Frontal cortex (tissue), 4 donors: ENCODE data around the gene TTF1. TPM values are rescaled to one million over a fixed set of nuclear protein-coding genes. Genes with fewer than 3 reads are reported as not detected.

ENCODE experiments used
- DNase-seq, 2 donors: peaks; one replicate each; pipeline ENCODE4 v3.0.0; 2012; ENCODE audit warnings: low spot score in 2 of 2
- FAIRE-seq: peaks from 2 replicates; lab custom pipeline; 2012; peaks lifted over from hg19 to GRCh38; lab: Jason Lieb, UNC
- total RNA-seq: library from RNA; depleted of rRNA; stranded (reverse); fragments of >200 nt; gene quantifications from one replicate; pipeline ENCODE4 v1.2.3, GENCODE V29; 2014
- donor health status: control.
- donor health status: control.
- donor health status: control.

The TTF1 gene
- total RNA-seq, 1 donor from 2014 or later: 17.1 TPM

- FAIRE-seq (no peak), DNase-seq (peak in 1 of 2 donors; percentile 30)
These were observed 34.2 kb downstream of the TTF1 start for GRCh38 chr9:132372177-132373095.

- DNase-seq (no peak), FAIRE-seq (no peak)
These were observed 36.0 kb downstream of the TTF1 start for GRCh38 chr9:132370592-132370991.

DNA sequence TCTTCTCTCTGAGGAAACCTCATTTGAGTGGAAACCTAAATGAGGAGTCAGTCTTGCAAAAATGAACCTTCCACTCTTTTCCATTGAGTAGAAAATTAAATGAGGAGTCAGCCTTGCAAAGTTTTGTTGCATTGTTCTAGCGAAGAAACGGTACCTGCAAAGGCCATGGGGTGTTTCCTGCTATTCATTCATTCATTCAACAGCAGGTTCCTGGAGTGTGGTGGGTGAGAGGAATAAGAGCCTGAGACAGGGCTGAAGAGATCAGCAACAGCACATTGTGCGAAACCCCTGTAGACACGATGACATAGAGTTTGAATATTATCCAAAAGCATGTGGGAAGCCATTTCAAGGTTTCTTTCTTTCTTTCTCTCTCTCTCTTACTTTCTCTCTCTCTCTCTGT lies 37.2 kb downstream of the TTF1 start:
- FAIRE-seq (no peak), DNase-seq (no peak)

DNA sequence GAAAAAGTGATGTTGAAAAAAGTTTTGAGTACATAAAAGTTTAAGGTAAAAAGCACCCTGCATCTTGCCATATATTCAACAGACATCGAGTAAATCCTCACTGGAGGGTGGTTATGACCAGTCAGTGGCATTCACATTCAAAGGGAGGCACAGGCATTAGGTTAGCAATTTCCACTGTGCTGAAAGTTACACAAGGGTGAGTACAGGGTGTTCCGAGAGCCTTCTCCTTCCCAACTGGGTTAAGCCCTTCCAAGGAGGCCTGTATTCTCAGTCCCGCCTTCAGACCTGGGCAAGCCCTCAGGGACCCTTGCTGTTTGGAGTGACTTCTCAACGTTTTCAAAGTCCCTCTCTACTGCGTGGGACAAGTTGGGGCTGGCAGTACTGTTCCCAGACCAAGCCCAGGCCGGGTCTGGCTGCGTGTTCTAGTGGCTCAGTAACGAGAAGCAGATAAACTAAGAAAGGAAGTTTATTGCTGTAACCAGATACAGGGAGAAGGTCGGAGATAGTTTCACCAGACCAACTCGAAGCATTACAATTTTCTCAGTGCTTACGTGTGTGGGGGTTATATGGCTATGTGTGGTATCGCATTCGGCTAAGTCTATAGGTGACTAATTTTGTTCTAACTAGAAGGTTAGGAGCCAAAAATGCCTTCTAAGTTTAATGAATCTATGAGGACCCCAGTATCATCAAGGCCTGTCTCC lies 38.9 kb downstream of the TTF1 start:
- DNase-seq: no peak
- no peak for FAIRE-seq

GRCh38 chr9:132366481-132366880 lies 40.2 kb downstream of the TTF1 start:
- no peak for FAIRE-seq

DNA sequence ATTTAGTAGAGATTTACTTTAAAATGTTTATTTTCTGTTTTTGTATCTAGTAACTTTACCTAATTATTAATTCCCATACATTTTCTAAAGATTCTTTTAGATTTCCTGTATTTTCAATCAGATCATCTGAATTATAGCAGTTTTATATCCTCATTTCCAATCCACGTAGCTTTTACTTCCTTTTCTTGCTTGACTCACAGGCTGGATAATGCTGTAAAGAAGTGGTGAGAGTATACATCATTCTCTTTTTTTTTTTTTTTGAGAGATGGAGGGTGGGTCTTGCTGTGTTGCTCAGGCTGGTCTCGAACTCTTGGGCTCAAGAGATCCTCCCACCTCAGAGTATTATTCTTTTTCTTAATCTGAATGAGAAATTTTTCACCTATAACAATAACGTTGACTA lies 40.7 kb downstream of the TTF1 start:
- FAIRE-seq: no peak
- DNase-seq: no peak

More at GRCh38 chr9:132366481-132366880, 40.2 kb downstream of the TTF1 start:
- no peak for DNase-seq

GRCh38 chr9:132364068-132364467 lies 42.6 kb downstream of the TTF1 start:
- FAIRE-seq (no peak), DNase-seq (no peak)

GRCh38 chr9:132357764-132358163 lies 48.9 kb downstream of the TTF1 start:
- no peak for FAIRE-seq
- no peak for DNase-seq

DNA sequence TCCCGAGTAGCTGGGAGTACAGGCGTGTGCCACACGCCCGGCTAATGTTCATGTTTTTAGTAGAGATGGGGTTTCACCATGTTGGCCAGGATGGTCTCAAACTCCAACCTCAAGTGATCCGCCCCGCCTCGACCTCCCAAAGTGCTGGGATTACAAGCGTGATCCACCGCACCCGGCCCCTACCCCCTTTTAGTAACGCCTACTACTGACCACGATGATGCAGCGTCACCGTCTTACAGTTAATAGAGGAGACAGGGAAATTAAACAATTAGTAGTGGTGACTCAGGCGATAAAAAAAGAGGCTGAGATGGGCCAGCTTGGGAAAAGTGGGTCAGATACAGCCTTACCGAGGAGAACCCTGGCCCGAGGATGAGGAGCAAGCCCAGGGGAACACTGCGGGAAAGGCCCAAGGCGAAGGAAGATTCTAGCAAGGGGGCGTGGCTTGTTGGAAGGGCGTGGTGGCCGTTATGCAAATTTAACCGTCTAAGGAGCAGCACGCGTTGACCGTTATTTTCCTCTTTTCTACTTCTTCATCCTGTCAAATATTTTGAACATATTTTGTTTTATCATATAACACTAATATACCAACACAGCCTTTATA lies 50.2 kb downstream of the TTF1 start:
- FAIRE-seq (no peak), DNase-seq (no peak)

DNA sequence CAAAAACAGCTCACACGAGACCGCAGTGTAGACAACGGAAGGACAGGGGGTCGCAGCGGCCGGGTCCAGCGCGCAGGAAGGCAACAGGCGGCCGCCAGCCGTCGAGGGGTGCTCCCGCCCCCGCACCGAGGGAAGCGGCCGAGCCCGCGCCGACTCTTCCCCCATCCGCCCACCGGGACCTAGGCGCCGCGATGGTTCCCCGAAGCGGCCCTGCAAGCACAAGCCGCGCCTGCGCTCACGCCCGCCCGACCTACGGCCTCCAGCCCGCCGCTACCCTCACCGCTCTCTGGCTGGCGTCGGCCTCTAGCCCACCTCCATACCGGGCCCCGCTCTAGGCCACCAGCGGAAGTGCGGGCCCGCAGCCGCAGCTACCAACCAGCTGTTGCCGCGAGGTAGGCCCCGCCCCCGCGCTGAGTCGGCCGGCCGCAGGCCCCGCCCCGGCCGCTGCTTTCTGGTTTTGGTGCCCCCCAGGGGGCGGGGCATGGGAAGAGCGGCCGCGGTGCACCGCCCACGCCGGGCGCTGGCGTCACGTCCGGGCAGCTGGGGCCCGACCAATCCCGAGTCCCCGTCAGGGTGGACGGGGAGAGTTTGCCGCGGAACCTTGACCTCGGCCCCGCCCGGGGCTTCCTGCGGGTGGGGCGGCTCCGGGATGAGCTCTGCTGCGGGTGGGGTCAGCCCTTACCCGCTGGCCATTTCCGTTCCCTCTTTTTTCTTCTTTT lies 51.8 kb downstream of the TTF1 start, which contains the start of gene SETX:
Gene SETX, minus strand, starts transcription at position 350 of the 719 bp plus-strand sequence. CDS start 5,558 bp downstream, outside the sequence.
- no peak for FAIRE-seq
- peak; percentile 98 to 99 for DNase-seq

DNA sequence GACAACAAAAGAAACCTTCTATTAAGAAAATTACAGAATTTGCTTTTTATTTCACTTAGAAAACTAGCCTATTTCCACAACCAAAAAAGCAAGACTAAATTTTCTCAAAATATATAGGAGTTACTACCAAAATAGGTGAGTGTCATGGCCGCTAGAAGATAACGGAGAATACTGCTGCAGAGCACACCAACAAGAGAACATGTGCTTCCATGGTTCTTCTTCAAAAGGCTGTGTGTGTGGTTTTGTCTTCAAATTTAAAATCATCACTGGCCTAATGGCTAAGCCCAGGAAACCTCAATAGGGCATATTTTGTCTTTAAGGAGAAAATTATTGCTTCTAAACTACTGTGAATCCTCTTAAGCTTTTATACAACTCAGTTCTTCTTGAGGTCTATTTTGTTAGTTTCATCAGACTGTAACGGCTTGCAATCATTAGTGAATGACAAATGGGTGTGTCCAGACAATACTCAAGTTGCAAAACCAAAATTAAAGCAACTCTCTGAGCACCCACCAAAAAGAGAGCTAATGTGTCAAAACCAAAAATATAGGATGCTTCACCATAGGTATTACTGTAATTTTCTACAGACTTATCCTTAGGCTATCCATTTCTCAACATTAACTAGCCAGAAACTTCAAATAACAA lies 55.1 kb downstream of the TTF1 start:
- no peak for DNase-seq
- FAIRE-seq: no peak

DNA sequence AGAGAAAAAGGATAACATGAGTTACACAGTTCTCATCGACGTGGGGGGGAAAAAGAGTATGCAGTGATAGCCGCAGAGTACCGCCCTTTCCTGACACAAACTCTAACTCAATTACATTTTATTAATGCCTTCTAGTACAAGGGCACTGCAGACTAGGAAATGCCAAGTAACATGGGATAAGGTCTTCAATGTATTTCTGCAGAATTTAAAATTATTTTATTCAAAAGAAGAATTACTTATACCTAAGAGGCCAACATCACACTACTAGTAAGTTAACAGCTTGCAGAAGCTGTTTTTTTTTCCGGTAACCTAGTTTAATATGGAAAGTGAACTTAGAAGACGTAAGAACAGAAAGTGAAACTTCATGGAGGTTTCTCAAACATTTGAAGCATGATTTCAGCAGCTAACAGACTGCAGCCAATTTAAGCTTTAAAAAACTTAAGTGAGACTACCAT lies 55.8 kb downstream of the TTF1 start:
- no peak for FAIRE-seq

DNA sequence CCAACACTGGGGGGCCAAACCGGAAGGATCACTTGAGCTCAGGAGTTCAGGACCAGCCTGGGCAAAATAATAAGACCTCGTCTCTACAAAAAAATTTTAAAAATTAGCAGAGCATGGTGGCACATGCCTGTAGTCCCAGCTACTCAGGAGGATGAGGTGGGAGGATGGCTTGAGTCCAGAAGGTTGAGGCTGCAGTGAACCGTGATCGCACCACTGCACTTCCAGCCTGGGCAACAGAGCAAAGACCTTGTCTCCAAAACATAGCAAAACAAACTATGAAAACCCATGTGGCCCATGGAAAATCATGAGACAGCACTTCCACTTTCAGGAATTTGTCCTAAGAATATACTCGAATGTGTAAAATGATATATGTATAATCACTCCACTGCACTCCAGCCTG lies 58.0 kb downstream of the TTF1 start:
- no peak for DNase-seq
- no peak for FAIRE-seq

More for the DNA sequence above, 55.8 kb downstream of the TTF1 start:
- no peak for DNase-seq

DNA sequence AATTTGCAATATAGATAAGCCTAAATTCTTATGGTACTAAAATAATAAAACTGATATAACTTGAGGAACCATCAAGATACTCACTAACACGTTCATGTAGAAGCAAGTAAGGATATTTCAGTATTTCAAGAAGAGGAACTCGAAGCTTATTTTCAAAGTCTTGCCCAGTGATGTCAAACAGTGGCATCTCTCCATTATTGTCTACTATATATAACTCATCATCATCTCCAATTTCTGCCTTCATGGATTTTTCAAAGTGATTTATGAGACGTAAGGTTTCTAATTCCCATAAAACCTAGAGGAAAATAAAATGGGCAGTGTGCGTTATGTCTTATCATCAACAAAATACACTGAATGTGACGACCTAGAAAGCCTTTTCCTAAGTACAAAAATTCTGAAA lies 60.5 kb downstream of the TTF1 start:
- no peak for DNase-seq
- no peak for FAIRE-seq

- FAIRE-seq (no peak), DNase-seq (no peak)
These were observed 65.3 kb downstream of the TTF1 start for GRCh38 chr9:132341177-132341840.

DNA sequence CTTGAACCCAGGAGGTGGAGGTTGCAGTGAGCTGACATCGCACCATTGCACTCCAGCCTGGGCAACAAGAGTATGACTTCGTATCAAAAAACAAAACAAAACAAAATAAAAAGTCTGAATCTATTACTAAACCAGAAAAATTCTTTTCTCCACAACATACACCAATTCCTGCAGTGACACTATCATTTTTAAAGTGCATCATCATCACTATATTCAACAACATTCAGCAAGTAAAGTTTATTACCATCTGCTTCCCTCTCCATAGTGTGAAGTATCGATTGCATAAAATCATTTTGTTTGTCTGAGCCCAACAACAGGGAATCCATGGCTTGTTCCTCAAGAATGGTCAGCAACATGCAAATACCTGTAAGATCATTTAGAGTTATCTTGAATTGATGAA lies 72.3 kb downstream of the TTF1 start:
- FAIRE-seq: no peak
- DNase-seq: no peak

DNA sequence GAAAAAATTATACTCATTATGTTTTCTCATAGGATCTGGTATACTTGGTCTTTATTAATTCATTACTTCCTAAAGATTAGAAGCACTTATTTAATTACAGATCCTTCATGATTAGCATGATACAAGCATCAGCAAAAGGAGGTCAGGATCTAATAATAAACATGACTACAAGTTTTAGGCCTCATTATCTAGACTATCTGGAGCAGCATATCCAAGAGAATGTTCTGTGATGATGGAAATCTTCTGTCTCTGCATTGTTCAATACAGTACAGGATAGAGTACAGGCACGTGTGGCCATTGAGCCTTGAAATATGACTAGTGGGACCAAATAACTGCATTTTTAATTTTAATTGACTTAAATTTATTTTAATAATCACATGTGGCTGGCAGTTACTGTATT lies 73.1 kb downstream of the TTF1 start:
- DNase-seq (no peak), FAIRE-seq (no peak)

DNA sequence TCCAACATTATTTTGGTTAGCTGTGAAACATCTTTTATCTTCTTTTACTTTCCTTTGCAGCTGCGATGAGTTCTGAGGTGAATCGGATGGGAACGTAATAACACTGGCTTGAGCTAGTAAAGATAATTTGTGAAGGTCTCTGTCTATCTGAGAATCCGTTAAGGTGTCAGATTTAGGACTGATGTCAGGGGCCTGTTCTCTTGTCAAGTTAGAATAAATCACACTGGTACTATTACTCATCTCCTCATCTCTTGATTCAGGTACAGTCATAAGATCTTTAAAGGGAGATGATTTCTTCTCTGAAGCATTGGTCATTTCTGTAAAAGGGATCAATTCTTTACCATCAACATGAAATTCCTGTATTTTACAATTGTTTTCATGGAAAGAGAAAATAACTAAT lies 78.1 kb downstream of the TTF1 start:
- DNase-seq: no peak
- no peak for FAIRE-seq

- no peak for DNase-seq
- no peak for FAIRE-seq
These were observed 79.1 kb downstream of the TTF1 start for GRCh38 chr9:132327537-132327936.
